Measurements from ENCODE around the gene RAD21L1.
A peak's percentile ranks its signal among the peaks of the same experiment; 100 is the strongest.

RAD21L1 gene

GRCh38 chr20:1296922-1297321 is 71.1 kb downstream of the RAD21L1 start:
- DNase-seq: no peak

GRCh38 chr20:1297486-1297885 is 71.6 kb downstream of the RAD21L1 start:
- no peak for DNase-seq

GRCh38 chr20:1298166-1298565 is 72.3 kb downstream of the RAD21L1 start:
- no peak for DNase-seq

- no peak for DNase-seq
Observed at GRCh38 chr20:1298888-1299511, 73.2 kb downstream of the RAD21L1 start.

GRCh38 chr20:1299522-1299921 is 73.7 kb downstream of the RAD21L1 start:
- no peak for DNase-seq

- DNase-seq: no peak
Observed at GRCh38 chr20:1300083-1300840, 74.4 kb downstream of the RAD21L1 start.

GRCh38 chr20:1301031-1301529 is 75.2 kb downstream of the RAD21L1 start:
- DNase-seq: peak; percentile 34

GRCh38 chr20:1302685-1303541 is 77.1 kb downstream of the RAD21L1 start:
- DNase-seq: no peak

- DNase-seq: no peak
Observed at GRCh38 chr20:1304710-1305515, 79.1 kb downstream of the RAD21L1 start.

Measured in NCI-H226 (cell line).